Adipocyte (in vitro differentiated cells): ENCODE measurements around the gene FGGY.

Experiments
- DNase-seq: peaks from one replicate; pipeline ENCODE4 v3.0.0-alpha.2; 2015; ENCODE audit warnings: low read depth
- H3K27me3 ChIP-seq: replicated peaks from 2 replicates; pipeline ENCODE4 v1.7.0; 2013; ENCODE audit warnings: mild to moderate bottlenecking, low read length, moderate library complexity; ENCODE audit not compliant: control insufficient read depth, insufficient read depth
- H3K36me3 ChIP-seq: 2 replicates; pipeline ENCODE4 v1.7.0; 2013; ENCODE audit warnings: low read length, mild to moderate bottlenecking, moderate library complexity; ENCODE audit not compliant: control insufficient read depth, insufficient read depth, severe bottlenecking
- H3K4me1 ChIP-seq: 2 replicates; pipeline ENCODE4 v1.7.0; 2013; ENCODE audit warnings: mild to moderate bottlenecking, low read length, moderate library complexity; ENCODE audit not compliant: control insufficient read depth, insufficient read depth
- H3K4me3 ChIP-seq: 2 replicates; pipeline ENCODE4 v1.7.0; 2013; ENCODE audit warnings: mild to moderate bottlenecking, low read length, moderate library complexity
- H3K9ac ChIP-seq: 2 replicates; pipeline ENCODE4 v1.7.0; 2013; ENCODE audit warnings: mild to moderate bottlenecking, low read length, moderate library complexity
- H3K9me3 ChIP-seq: 2 replicates; pipeline ENCODE4 v1.7.0; 2013; ENCODE audit warnings: mild to moderate bottlenecking, low read length, moderate library complexity; ENCODE audit not compliant: control insufficient read depth

Gene FGGY

GRCh38 chr1:59477286-59477685, 180.4 kb downstream of the FGGY start:
- Histone ChIP-seq H3K9me3 (no peaks in the 10 kb centered on the region), H3K27me3 (no peaks in the 10 kb centered on the region), H3K36me3 (no peaks in the 10 kb centered on the region), H3K4me3 (no peak overlapping the region), H3K9ac (no peak overlapping the region), H3K4me1 (no peaks in the 10 kb centered on the region)
- DNase-seq, result no peak

GRCh38 chr1:59477867-59478266, 181.0 kb downstream of the FGGY start:
- H3K4me1 ChIP-seq, result no peaks in the 10 kb centered on the region
- H3K27me3 ChIP-seq, result no peaks in the 10 kb centered on the region
- no peaks in the 10 kb centered on the region for H3K9me3 ChIP-seq
- no peak overlapping the region for H3K9ac ChIP-seq
- DNase-seq, result no peak
- H3K36me3 ChIP-seq, result no peaks in the 10 kb centered on the region
- H3K4me3 ChIP-seq, result no peak overlapping the region

- Histone ChIP-seq H3K36me3 (no peaks in the 10 kb centered on the region), H3K9ac (no peak overlapping the region), H3K9me3 (no peaks in the 10 kb centered on the region), H3K4me1 (peaks cover 5% of the 10 kb centered on the region), H3K4me3 (no peak overlapping the region), H3K27me3 (no peaks in the 10 kb centered on the region)
- no peak for DNase-seq
Observed at GRCh38 chr1:59478822-59479221, 181.9 kb downstream of the FGGY start.

GRCh38 chr1:59480188-59480888, 183.4 kb downstream of the FGGY start:
- DNase-seq, result no peak
- Histone ChIP-seq H3K9ac (no peak overlapping the region), H3K27me3 (no peaks in the 10 kb centered on the region), H3K9me3 (no peaks in the 10 kb centered on the region), H3K4me3 (no peak overlapping the region), H3K4me1 (peaks cover 7% of the 10 kb centered on the region), H3K36me3 (no peaks in the 10 kb centered on the region)

- DNase-seq, result peak; percentile 56
- Histone ChIP-seq H3K4me3 (no peak overlapping the region), H3K36me3 (no peaks in the 10 kb centered on the region)
Observed at GRCh38 chr1:59481881-59482505, 185.1 kb downstream of the FGGY start.

GRCh38 chr1:59482986-59483385, 186.1 kb downstream of the FGGY start:
- no peak overlapping the region for H3K9ac ChIP-seq
- no peaks in the 10 kb centered on the region for H3K27me3 ChIP-seq
- peaks cover 20% of the 10 kb centered on the region for H3K4me1 ChIP-seq
- H3K4me3 ChIP-seq, result no peak overlapping the region
- no peaks in the 10 kb centered on the region for H3K9me3 ChIP-seq
- no peak for DNase-seq
- H3K36me3 ChIP-seq, result no peaks in the 10 kb centered on the region

More at GRCh38 chr1:59481881-59482505, 185.1 kb downstream of the FGGY start:
- Histone ChIP-seq H3K9ac (no peak overlapping the region), H3K9me3 (no peaks in the 10 kb centered on the region), H3K4me1 (peaks cover 16% of the 10 kb centered on the region), H3K27me3 (no peaks in the 10 kb centered on the region)

- Histone ChIP-seq H3K4me1 (peaks cover 20% of the 10 kb centered on the region), H3K36me3 (no peaks in the 10 kb centered on the region)
Observed at GRCh38 chr1:59484096-59484495, 187.2 kb downstream of the FGGY start.

GRCh38 chr1:59485171-59485570, 188.3 kb downstream of the FGGY start:
- no peaks in the 10 kb centered on the region for H3K9me3 ChIP-seq
- H3K9ac ChIP-seq, result no peak overlapping the region
- no peaks in the 10 kb centered on the region for H3K27me3 ChIP-seq
- no peak for DNase-seq
- H3K4me3 ChIP-seq, result no peak overlapping the region
- H3K4me1 ChIP-seq, result peaks cover 20% of the 10 kb centered on the region
- no peaks in the 10 kb centered on the region for H3K36me3 ChIP-seq

More at GRCh38 chr1:59484096-59484495, 187.2 kb downstream of the FGGY start:
- Histone ChIP-seq H3K9me3 (no peaks in the 10 kb centered on the region), H3K9ac (no peak overlapping the region), H3K27me3 (no peaks in the 10 kb centered on the region), H3K4me3 (no peak overlapping the region)
- DNase-seq, result peak; percentile 78

- Histone ChIP-seq H3K9me3 (no peaks in the 10 kb centered on the region), H3K4me3 (no peak overlapping the region), H3K4me1 (peaks cover 20% of the 10 kb centered on the region), H3K36me3 (no peaks in the 10 kb centered on the region), H3K27me3 (no peaks in the 10 kb centered on the region), H3K9ac (no peak overlapping the region)
- no peak for DNase-seq
Observed at GRCh38 chr1:59485949-59486348, 189.1 kb downstream of the FGGY start.

GRCh38 chr1:59486615-59487014, 189.7 kb downstream of the FGGY start:
- no peaks in the 10 kb centered on the region for H3K36me3 ChIP-seq
- no peaks in the 10 kb centered on the region for H3K27me3 ChIP-seq
- no peak overlapping the region for H3K9ac ChIP-seq
- H3K9me3 ChIP-seq, result no peaks in the 10 kb centered on the region
- peaks cover 20% of the 10 kb centered on the region for H3K4me1 ChIP-seq
- DNase-seq, result no peak
- H3K4me3 ChIP-seq, result no peak overlapping the region

GRCh38 chr1:59487335-59488031, 190.6 kb downstream of the FGGY start:
- H3K9me3 ChIP-seq, result no peaks in the 10 kb centered on the region
- no peak overlapping the region for H3K4me3 ChIP-seq
- H3K4me1 ChIP-seq, result peaks cover 20% of the 10 kb centered on the region
- DNase-seq, result peak; percentile 62
- no peaks in the 10 kb centered on the region for H3K27me3 ChIP-seq
- H3K36me3 ChIP-seq, result no peaks in the 10 kb centered on the region
- no peak overlapping the region for H3K9ac ChIP-seq
